Stimulated activated CD8-positive, alpha-beta memory T cell treated with anti-CD3 and anti-CD28 coated beads, Interleukin-12 subunit alpha, Interleukin-12 subunit beta, amount 100 ng/mL, for 4 hours (primary cell): ENCODE results near the gene GMCL2.
A peak's percentile ranks its signal among the peaks of the same experiment; 100 is the strongest.
"Not testable (repeated sequence)": the region's sequence is repeated elsewhere in the genome, so short reads cannot be mapped to it uniquely, and the experiment has no call there.

Experiments
- DNase-seq: peaks from one replicate; pipeline ENCODE4 v3.0.0-alpha.2; 2020; ENCODE audit warnings: low read depth

Gene GMCL2

GRCh38 chr5:178187014-178187413 is at the start of gene GMCL2:
TSS of gene GMCL2 (minus strand) at chr5:178187371. CDS start at chr5:178187299, 72 bp downstream.
- no peak for DNase-seq

- no peak for DNase-seq
Measured at GRCh38 chr5:178236679-178237078, 49.5 kb upstream of the GMCL2 start.

- no peak for DNase-seq
Measured at GRCh38 chr5:178236126-178236525, 49.0 kb upstream of the GMCL2 start.

- no peak for DNase-seq
Measured at GRCh38 chr5:178235588-178235974, 48.4 kb upstream of the GMCL2 start.

GRCh38 chr5:178234750-178235587 is 47.8 kb upstream of the GMCL2 start:
- peak; percentile 57 for DNase-seq

- DNase-seq, result no peak
Measured at GRCh38 chr5:178234121-178234749, 47.1 kb upstream of the GMCL2 start.

GRCh38 chr5:178232920-178233429 is 45.8 kb upstream of the GMCL2 start:
- no peak for DNase-seq

- DNase-seq, result peak; percentile 59
Measured at GRCh38 chr5:178232124-178232919, 45.2 kb upstream of the GMCL2 start, which contains the start of gene PHYKPL. TSS of gene PHYKPL (minus strand) at chr5:178232802. CDS start at chr5:178232550, 252 bp downstream.

GRCh38 chr5:178231539-178232123 is 44.5 kb upstream of the GMCL2 start:
- DNase-seq, result no peak

GRCh38 chr5:178230879-178231538 is 43.8 kb upstream of the GMCL2 start:
- DNase-seq, result no peak

- DNase-seq, result no peak
Measured at GRCh38 chr5:178229861-178230260, 42.7 kb upstream of the GMCL2 start.

GRCh38 chr5:178229111-178229510 is 41.9 kb upstream of the GMCL2 start:
- not testable (repeated sequence) for DNase-seq

- DNase-seq, result no peak
Measured at GRCh38 chr5:178228609-178229008, 41.4 kb upstream of the GMCL2 start.

- no peak for DNase-seq
Measured at GRCh38 chr5:178227929-178228328, 40.8 kb upstream of the GMCL2 start.

GRCh38 chr5:178227138-178227659 is 40.0 kb upstream of the GMCL2 start:
- DNase-seq, result no peak

GRCh38 chr5:178225174-178225573 is 38.0 kb upstream of the GMCL2 start:
- no peak for DNase-seq

GRCh38 chr5:178224403-178224802 is 37.2 kb upstream of the GMCL2 start:
- DNase-seq, result no peak

GRCh38 chr5:178223828-178224335 is 36.7 kb upstream of the GMCL2 start:
- no peak for DNase-seq

- no peak for DNase-seq
Measured at GRCh38 chr5:178223196-178223773, 36.1 kb upstream of the GMCL2 start.

GRCh38 chr5:178222292-178222691 is 35.1 kb upstream of the GMCL2 start:
- DNase-seq, result no peak

GRCh38 chr5:178221853-178222252 is 34.7 kb upstream of the GMCL2 start:
- no peak for DNase-seq
